ENCODE measurements around the gene ACOX1.
A peak's percentile ranks its signal among the peaks of the same experiment; 100 is the strongest.

Gene ACOX1

GRCh38 chr17:76008630-76009425 lies 29.9 kb upstream of the ACOX1 start:
- DNase-seq (ENCODE audit: low read depth in 2 of 2): no peak

- DNase-seq (ENCODE audit: low read depth in 2 of 2): no peak
These were observed 29.2 kb upstream of the ACOX1 start for GRCh38 chr17:76008208-76008607.

- no peak for DNase-seq (ENCODE audit: low read depth in 2 of 2)
These were observed 28.8 kb upstream of the ACOX1 start for GRCh38 chr17:76007850-76008165.

GRCh38 chr17:76007131-76007849 lies 28.3 kb upstream of the ACOX1 start:
- DNase-seq (ENCODE audit: low read depth in 2 of 2): no peak

- DNase-seq (ENCODE audit: low read depth in 2 of 2): peak; percentile 70 to 80
These were observed 26.5 kb upstream of the ACOX1 start for GRCh38 chr17:76005263-76006149.

- DNase-seq (ENCODE audit: low read depth in 2 of 2): no peak
These were observed 25.8 kb upstream of the ACOX1 start for GRCh38 chr17:76004750-76005262.

GRCh38 chr17:76003915-76004314 lies 24.9 kb upstream of the ACOX1 start:
- DNase-seq (ENCODE audit: low read depth in 2 of 2): no peak

- no peak for DNase-seq (ENCODE audit: low read depth in 2 of 2)
These were observed 23.1 kb upstream of the ACOX1 start for GRCh38 chr17:76002100-76002499.

- no peak for DNase-seq (ENCODE audit: low read depth in 2 of 2)
These were observed 22.0 kb upstream of the ACOX1 start, which contains the start of gene CDK3 for GRCh38 chr17:76000755-76001521. TSS of gene CDK3 (plus strand) at chr17:76000855. CDS start at chr17:76001426, 571 bp downstream.

- peak; percentile 62 to 65 for DNase-seq (ENCODE audit: low read depth in 2 of 2)
These were observed 21.2 kb upstream of the ACOX1 start for GRCh38 chr17:76000016-76000754.

- DNase-seq (ENCODE audit: low read depth in 2 of 2): no peak
These were observed 19.4 kb upstream of the ACOX1 start for GRCh38 chr17:75998327-75998795.

GRCh38 chr17:75996665-75997590 lies 18.0 kb upstream of the ACOX1 start:
- DNase-seq (ENCODE audit: low read depth in 2 of 2): peak in 1 of 2 donors; percentile 36

- no peak for DNase-seq (ENCODE audit: low read depth in 2 of 2)
These were observed 16.5 kb upstream of the ACOX1 start for GRCh38 chr17:75995385-75995925.

- DNase-seq (ENCODE audit: low read depth in 2 of 2): no peak
These were observed 15.9 kb upstream of the ACOX1 start for GRCh38 chr17:75994802-75995370.

- no peak for DNase-seq (ENCODE audit: low read depth in 2 of 2)
These were observed 12.4 kb upstream of the ACOX1 start for GRCh38 chr17:75991396-75991795.

- DNase-seq (ENCODE audit: low read depth in 2 of 2): no peak
These were observed 8.1 kb upstream of the ACOX1 start for GRCh38 chr17:75987041-75987440.

- DNase-seq (ENCODE audit: low read depth in 2 of 2): no peak
These were observed 7.0 kb upstream of the ACOX1 start for GRCh38 chr17:75985986-75986385.

GRCh38 chr17:75983501-75984181 lies 4.7 kb upstream of the ACOX1 start:
- no peak for DNase-seq (ENCODE audit: low read depth in 2 of 2)
